Activated T-cell treated with anti-CD3 and anti-CD28 coated beads, Interleukin-2, amount 50 U/mL, for 48 hours (primary cell): ENCODE measurements around the gene PLA2G5.
"Not testable (repeated sequence)": the region's sequence is repeated elsewhere in the genome, so short reads cannot be mapped to it uniquely, and the experiment has no call there.

Experiments
- DNase-seq, 2 experiments: peaks; one replicate each; pipeline ENCODE4 v3.0.0-alpha.2; 2020

Gene PLA2G5

GRCh38 chr1:20123722-20124455, 53.9 kb downstream of the PLA2G5 start:
- no peak for DNase-seq

- no peak for DNase-seq
Observed at GRCh38 chr1:20124456-20125057, 54.6 kb downstream of the PLA2G5 start.

- DNase-seq = no peak
Observed at GRCh38 chr1:20125100-20125499, 55.1 kb downstream of the PLA2G5 start.

GRCh38 chr1:20126041-20126805, 56.2 kb downstream of the PLA2G5 start:
- DNase-seq = no peak

- no peak for DNase-seq
Observed at GRCh38 chr1:20126806-20127440, 56.9 kb downstream of the PLA2G5 start.

- DNase-seq = not testable (repeated sequence)
Observed at GRCh38 chr1:20130518-20130917, 60.5 kb downstream of the PLA2G5 start.

GRCh38 chr1:20134995-20135394, 65.0 kb downstream of the PLA2G5 start:
- DNase-seq = no peak

GRCh38 chr1:20136249-20136648, 66.3 kb downstream of the PLA2G5 start:
- no peak for DNase-seq

GRCh38 chr1:20137055-20137454, 67.1 kb downstream of the PLA2G5 start:
- DNase-seq = no peak

GRCh38 chr1:20137604-20138003, 67.6 kb downstream of the PLA2G5 start:
- DNase-seq = no peak

GRCh38 chr1:20138346-20138745, 68.4 kb downstream of the PLA2G5 start:
- no peak for DNase-seq

- no peak for DNase-seq
Observed at GRCh38 chr1:20138961-20139550, 69.1 kb downstream of the PLA2G5 start, which contains the start of gene PLA2G2F. Gene PLA2G2F, plus strand, starts transcription at chr1:20139323. Its CDS starts 105 bp downstream, at chr1:20139428.

GRCh38 chr1:20139776-20140612, 70.0 kb downstream of the PLA2G5 start:
- DNase-seq = no peak

- no peak for DNase-seq
Observed at GRCh38 chr1:20141001-20141400, 71.0 kb downstream of the PLA2G5 start.

- DNase-seq = no peak
Observed at GRCh38 chr1:20141466-20141865, 71.5 kb downstream of the PLA2G5 start.
